ENCODE measurements around the gene EGFL7. TPM values are rescaled to one million over a fixed set of nuclear protein-coding genes. Genes with fewer than 3 reads are reported as not detected.

EGFL7 gene
- polyA plus RNA-seq, 1 of the 3 experiments (the other 2 are of a cell fraction), result 43.0 TPM

DNA sequence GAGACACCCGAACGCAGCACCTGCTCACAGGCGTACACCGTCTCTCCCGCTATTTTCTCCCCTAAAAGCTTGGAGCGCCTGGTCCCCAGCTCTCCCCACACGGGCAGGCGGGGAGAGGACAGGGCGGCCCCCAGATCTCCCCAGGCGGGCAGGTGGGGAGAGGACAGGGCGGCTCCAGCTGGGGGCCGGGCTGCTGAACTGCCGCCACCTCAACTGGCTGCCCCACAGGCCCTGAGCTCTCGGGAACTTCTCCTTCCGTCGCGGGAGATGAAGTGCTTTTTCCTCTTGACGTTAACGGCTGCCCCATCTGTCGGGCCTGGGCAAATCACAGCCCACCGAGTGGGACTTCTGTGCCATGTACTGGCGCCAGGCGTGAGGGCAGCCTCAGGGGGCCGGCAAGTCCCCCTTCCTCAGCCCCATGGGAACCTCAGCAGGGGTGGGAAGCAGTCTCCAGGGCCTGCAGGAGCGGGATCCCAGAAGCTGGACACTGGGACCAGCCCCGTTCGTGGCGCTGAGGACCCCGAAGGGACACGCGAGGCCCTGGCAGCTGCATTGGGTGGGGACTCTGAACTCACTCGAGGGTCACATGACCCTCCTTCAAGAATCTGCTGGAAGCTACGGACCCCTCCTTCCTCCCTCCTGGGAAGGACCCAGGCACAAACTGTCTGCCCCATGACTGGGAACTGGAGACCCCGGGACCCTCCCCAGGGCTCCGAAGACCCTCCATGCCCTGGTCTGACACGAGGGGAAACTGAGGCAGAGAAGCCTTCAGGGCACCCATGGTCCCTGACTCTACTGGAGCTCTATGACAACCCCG is 5.7 kb upstream of the EGFL7 start:
- Histone ChIP-seq H3K9ac (no peak overlapping the region), H3K4me3 (ENCODE audit: low read depth in 2 of 2, low read length in 1 of 2) (no peak overlapping the region), H3K79me2 (ENCODE audit: insufficient read depth) (no peaks in the 10 kb centered on the region), H3K4me1 (ENCODE audit: control insufficient read depth in 1 of 2, insufficient read depth in 2 of 2, low read depth in 1 of 2, low read length in 1 of 2) (peaks cover 5 to 11% of the 10 kb centered on the region in 2 experiments; a peak in 2 of 4 replicates), H3K4me2 (no peak overlapping the region), H4K20me1 (ENCODE audit: insufficient read depth) (no peaks in the 10 kb centered on the region), H3K9me2 (no peaks in the 10 kb centered on the region), H2AFZ (ENCODE audit: low read depth) (no peak overlapping the region), H3K27ac (ENCODE audit: low read depth in 2 of 2, low read length in 1 of 2) (no peak overlapping the region), H3K9me3 (no peaks in the 10 kb centered on the region), H3F3A (replicated peaks; ENCODE audit: insufficient read depth) (no peaks in the 10 kb centered on the region), H3K36me3 (replicated peaks in 1 of 2; ENCODE audit: control insufficient read depth in 1 of 2, insufficient read depth in 2 of 2, low read length in 1 of 2) (no peaks in the 10 kb centered on the region), H3K27me3 (ENCODE audit: insufficient read depth) (no peaks in the 10 kb centered on the region)
- ChIA-PET POLR2A (interaction anchor here (0.7 kb wide), 1 partner anchor 12 kb away, joined by 3 read pairs; no protein-coding TSS in a partner anchor), CTCF (interaction anchor here (1.1 to 3.1 kb wide), 5 partner anchors 8 to 172 kb away, joined by 4 to 26 read pairs (median 11); no protein-coding TSS in a partner anchor)
- DNase-seq, result no peak
- TF ChIP-seq ELF1 (IDR thresholded peaks at IDR 0.05) (no peak), EP300 (IDR thresholded peaks at IDR 0.05; ENCODE audit: borderline replicate concordance in 1 of 2, low read depth in 1 of 2, low read length in 1 of 2) (no peak)
- 82% methylated on average over 26 of the region's 37 CpGs for WGBS (ENCODE audit: low lambda C conversion rate)

GRCh38 chr9:136657974-136658848 is 4.5 kb upstream of the EGFL7 start:
- no peak overlapping the region for H3K27ac ChIP-seq (ENCODE audit: low read depth in 2 of 2, low read length in 1 of 2)
- no peaks in the 10 kb centered on the region for H4K20me1 ChIP-seq (ENCODE audit: insufficient read depth)
- H3K4me3 ChIP-seq (ENCODE audit: low read depth in 2 of 2, low read length in 1 of 2), result no peak overlapping the region
- H3K27me3 ChIP-seq (ENCODE audit: insufficient read depth), result no peaks in the 10 kb centered on the region
- H3K36me3 ChIP-seq (replicated peaks in 1 of 2; ENCODE audit: control insufficient read depth in 1 of 2, insufficient read depth in 2 of 2, low read length in 1 of 2), result no peaks in the 10 kb centered on the region
- H3K4me2 ChIP-seq, result no peak overlapping the region
- 67% methylated on average over 23 of the region's 31 CpGs for WGBS (ENCODE audit: low lambda C conversion rate)
- DNase-seq, result no peak
- ChIA-PET POLR2A (no interaction called here), CTCF (interaction anchor here (0.9 to 3.1 kb wide), 3 partner anchors 11 to 170 kb away, joined by 3 to 26 read pairs (median 11); no protein-coding TSS in a partner anchor)
- H3F3A ChIP-seq (replicated peaks; ENCODE audit: insufficient read depth), result no peaks in the 10 kb centered on the region
- H3K9me2 ChIP-seq, result no peaks in the 10 kb centered on the region
- H2AFZ ChIP-seq (ENCODE audit: low read depth), result no peak overlapping the region
- TF ChIP-seq TEAD4 (IDR thresholded peaks at IDR 0.05; ENCODE audit: borderline replicate concordance, insufficient read depth) (no peak), FOXJ3 (CRISPR knock-in tag; IDR thresholded peaks at IDR 0.05) (no peak), ELF1 (IDR thresholded peaks at IDR 0.05) (no peak), JUND (IDR thresholded peaks at IDR 0.05) (no peak), RAD21 (IDR thresholded peaks at IDR 0.05; ENCODE audit: low read length) (no peak), GABPA (IDR thresholded peaks at IDR 0.05; ENCODE audit: low read depth) (no peak), EZH2phosphoT487 (IDR thresholded peaks at IDR 0.05; ENCODE audit: borderline replicate concordance, low read depth) (no peak), GATA2 (CRISPR knock-in tag; IDR thresholded peaks at IDR 0.05) (no peak), SMC3 (IDR thresholded peaks at IDR 0.05; ENCODE audit: low read depth, low read length) (no peak)
- TF ChIP-seq, protein P1, sequence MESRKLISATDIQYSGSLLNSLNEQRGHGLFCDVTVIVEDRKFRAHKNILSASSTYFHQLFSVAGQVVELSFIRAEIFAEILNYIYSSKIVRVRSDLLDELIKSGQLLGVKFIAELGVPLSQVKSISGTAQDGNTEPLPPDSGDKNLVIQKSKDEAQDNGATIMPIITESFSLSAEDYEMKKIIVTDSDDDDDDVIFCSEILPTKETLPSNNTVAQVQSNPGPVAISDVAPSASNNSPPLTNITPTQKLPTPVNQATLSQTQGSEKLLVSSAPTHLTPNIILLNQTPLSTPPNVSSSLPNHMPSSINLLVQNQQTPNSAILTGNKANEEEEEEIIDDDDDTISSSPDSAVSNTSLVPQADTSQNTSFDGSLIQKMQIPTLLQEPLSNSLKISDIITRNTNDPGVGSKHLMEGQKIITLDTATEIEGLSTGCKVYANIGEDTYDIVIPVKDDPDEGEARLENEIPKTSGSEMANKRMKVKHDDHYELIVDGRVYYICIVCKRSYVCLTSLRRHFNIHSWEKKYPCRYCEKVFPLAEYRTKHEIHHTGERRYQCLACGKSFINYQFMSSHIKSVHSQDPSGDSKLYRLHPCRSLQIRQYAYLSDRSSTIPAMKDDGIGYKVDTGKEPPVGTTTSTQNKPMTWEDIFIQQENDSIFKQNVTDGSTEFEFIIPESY (IDR thresholded peaks at IDR 0.05; ENCODE audit: borderline replicate concordance, low read depth), result no peak
- H3K79me2 ChIP-seq (ENCODE audit: insufficient read depth), result no peaks in the 10 kb centered on the region
- no peak overlapping the region for H3K9ac ChIP-seq
- peaks cover 5 to 11% of the 10 kb centered on the region in 2 experiments; a peak in 2 of 4 replicates for H3K4me1 ChIP-seq (ENCODE audit: control insufficient read depth in 1 of 2, insufficient read depth in 2 of 2, low read depth in 1 of 2, low read length in 1 of 2)
- H3K9me3 ChIP-seq, result no peaks in the 10 kb centered on the region

Measured in SK-N-SH (cell line).